Adipose tissue (tissue), 3 donors: ENCODE data around the gene FLRT3. TPM values are rescaled to one million over a fixed set of nuclear protein-coding genes. Genes with fewer than 3 reads are reported as not detected.

Source experiments
- H3K27ac ChIP-seq: one replicate; pipeline ENCODE4 v1.5.1; 2013; ENCODE audit warnings: low read depth, low read length
- WGBS, 3 donors: extraction: QIAGEN DNeasy Blood & Tissue Kit; methylation state at CpG; one replicate each; pipeline ENCODE4 v1.1.7; 2013; 5-methylcytosine and 5-hydroxymethylcytosine counted together
- polyA plus RNA-seq, 3 donors: library from polyadenylated mRNA; stranded (reverse); fragments of 200-250 nt; gene quantifications; one replicate each; pipeline ENCODE4 v1.2.3, GENCODE V29; 2013
- donor health status: healthy with polysubstance abuse.
- donor health status: Bipolar disorder and iron deficiency.
- donor health status: healthy.

Gene FLRT3
- polyA plus RNA-seq, 3 donors, result 0.54 to 1.0 (median 0.71) TPM

GRCh38 chr20:14333721-14334120 is 3.7 kb downstream of the FLRT3 start:
- no peak overlapping the region for H3K27ac ChIP-seq
- 43 to 62% (median 60%) methylated on average over 3 of the region's 3 CpGs for WGBS, 3 donors

GRCh38 chr20:14332866-14333265 is 4.5 kb downstream of the FLRT3 start:
- WGBS, 3 donors, result 84 to 94% (median 92%) methylated on average over 2 of the region's 2 CpGs
- no peak overlapping the region for H3K27ac ChIP-seq

GRCh38 chr20:14331646-14332045 is 5.8 kb downstream of the FLRT3 start:
- 66 to 84% (median 78%) methylated on average over 6 of the region's 6 CpGs for WGBS, 3 donors

GRCh38 chr20:14319704-14320103 is 17.7 kb downstream of the FLRT3 start:
- WGBS, 3 donors, result 88 to 89% (median 89%) methylated on average over 1 of the region's 1 CpG
- no peak overlapping the region for H3K27ac ChIP-seq

More at GRCh38 chr20:14331646-14332045, 5.8 kb downstream of the FLRT3 start:
- no peak overlapping the region for H3K27ac ChIP-seq

- no peak overlapping the region for H3K27ac ChIP-seq
- 67 to 85% (median 71%) methylated on average over 2 of the region's 2 CpGs for WGBS, 3 donors
Measured at GRCh38 chr20:14313341-14314020, 23.9 kb downstream of the FLRT3 start.

GRCh38 chr20:14312001-14312400 is 25.4 kb downstream of the FLRT3 start:
- WGBS, 3 donors, result 90 to 97% (median 95%) methylated on average over 2 of the region's 2 CpGs
- no peak overlapping the region for H3K27ac ChIP-seq

GRCh38 chr20:14310977-14311627 is 26.3 kb downstream of the FLRT3 start:
- H3K27ac ChIP-seq, result no peak overlapping the region

GRCh38 chr20:14307956-14308355 is 29.5 kb downstream of the FLRT3 start:
- WGBS, 3 donors, result 87 to 88% (median 88%) methylated on average over 2 of the region's 2 CpGs
- no peak overlapping the region for H3K27ac ChIP-seq

More at GRCh38 chr20:14310977-14311627, 26.3 kb downstream of the FLRT3 start:
- 91 to 93% (median 92%) methylated on average over 5 of the region's 5 CpGs for WGBS, 3 donors

- WGBS, 3 donors, result 67 to 93% (median 88%) methylated on average over 1 of the region's 1 CpG
Measured at GRCh38 chr20:14304472-14304871, 32.9 kb downstream of the FLRT3 start.

GRCh38 chr20:14303651-14304050 is 33.8 kb downstream of the FLRT3 start:
- H3K27ac ChIP-seq, result no peak overlapping the region

More at GRCh38 chr20:14304472-14304871, 32.9 kb downstream of the FLRT3 start:
- H3K27ac ChIP-seq, result no peak overlapping the region

GRCh38 chr20:14303106-14303505 is 34.3 kb downstream of the FLRT3 start:
- H3K27ac ChIP-seq, result no peak overlapping the region

GRCh38 chr20:14299831-14300230 is 37.6 kb downstream of the FLRT3 start:
- WGBS, 3 donors, result 86 to 96% (median 91%) methylated on average over 4 of the region's 4 CpGs
- H3K27ac ChIP-seq, result no peak overlapping the region

More at GRCh38 chr20:14303106-14303505, 34.3 kb downstream of the FLRT3 start:
- 77 to 90% (median 80%) methylated on average over 6 of the region's 6 CpGs for WGBS, 3 donors

- WGBS, 3 donors, result 35 to 53% (median 50%) methylated on average over 3 of the region's 3 CpGs
- no peak overlapping the region for H3K27ac ChIP-seq
Measured at GRCh38 chr20:14295770-14296309, 41.6 kb downstream of the FLRT3 start.

- 23 to 27% (median 25%) methylated on average over 2 of the region's 2 CpGs for WGBS, 3 donors
- no peak overlapping the region for H3K27ac ChIP-seq
Measured at GRCh38 chr20:14295238-14295637, 42.2 kb downstream of the FLRT3 start.

- 87 to 92% (median 91%) methylated on average over 1 of the region's 1 CpG for WGBS, 3 donors
- no peak overlapping the region for H3K27ac ChIP-seq
Measured at GRCh38 chr20:14291502-14291901, 45.9 kb downstream of the FLRT3 start.

- 85 to 86% (median 86%) methylated on average over 3 of the region's 3 CpGs for WGBS, 3 donors
- no peak overlapping the region for H3K27ac ChIP-seq
Measured at GRCh38 chr20:14288341-14289330, 48.8 kb downstream of the FLRT3 start.

- H3K27ac ChIP-seq, result no peak overlapping the region
- WGBS, 3 donors, result 81 to 90% (median 86%) methylated on average over 1 of the region's 1 CpG
Measured at GRCh38 chr20:14284443-14284842, 53.0 kb downstream of the FLRT3 start.

GRCh38 chr20:14282140-14282539 is 55.3 kb downstream of the FLRT3 start:
- H3K27ac ChIP-seq, result no peak overlapping the region
- 87 to 93% (median 90%) methylated on average over 4 of the region's 4 CpGs for WGBS, 3 donors
